Parathyroid adenoma (tissue), 2 donors: Measurements from ENCODE around the gene ETS1.

Source experiments
- H2AFZ ChIP-seq: fragments of 300-600 bp; sonication (generic); one replicate; pipeline ENCODE4 v1.7.0; 2017; ENCODE audit warnings: antibody characterized with exemption, mild to moderate bottlenecking
- H3K27ac ChIP-seq: fragments of 300-600 bp; sonication (generic); one replicate; pipeline ENCODE4 v1.7.0; 2017
- H3K27me3 ChIP-seq: fragments of 300-600 bp; sonication (generic); one replicate; pipeline ENCODE4 v1.7.0; 2017; ENCODE audit warnings: low read length; ENCODE audit not compliant: control insufficient read depth, insufficient read depth
- H3K36me3 ChIP-seq: fragments of 300-600 bp; sonication (generic); one replicate; pipeline ENCODE4 v1.7.0; 2017; ENCODE audit warnings: low read length; ENCODE audit not compliant: control insufficient read depth, insufficient read depth
- H3K4me1 ChIP-seq: fragments of 300-600 bp; sonication (generic); one replicate; pipeline ENCODE4 v1.7.0; 2017; ENCODE audit warnings: control low read depth
- H3K4me2 ChIP-seq: fragments of 300-600 bp; sonication (generic); one replicate; pipeline ENCODE4 v1.7.0; 2017; ENCODE audit warnings: low read length
- H3K4me3 ChIP-seq: fragments of 300-600 bp; sonication (generic); one replicate; pipeline ENCODE4 v1.7.0; 2017; ENCODE audit warnings: low read depth, low read length
- H3K79me2 ChIP-seq: fragments of 300-600 bp; sonication (generic); one replicate; pipeline ENCODE4 v1.7.0; 2017; ENCODE audit warnings: control low read depth
- H3K9ac ChIP-seq: fragments of 300-600 bp; sonication (generic); one replicate; pipeline ENCODE4 v1.7.0; 2017; ENCODE audit warnings: mild to moderate bottlenecking
- H3K9me3 ChIP-seq: fragments of 300-600 bp; sonication (generic); one replicate; pipeline ENCODE4 v1.7.0; 2017; ENCODE audit warnings: low read length; ENCODE audit not compliant: control insufficient read depth
- CTCF ChIP-seq: fragments of 300-600 bp; sonication (generic); IDR thresholded peaks from one replicate; pipeline ENCODE4 v1.7.0; 2017; ENCODE audit warnings: antibody characterized with exemption, mild to moderate bottlenecking
- donor health status: primary hyperparathyroidism.

Gene ETS1

GRCh38 chr11:128563942-128564641 lies 23.3 kb downstream of the ETS1 start:
- Histone ChIP-seq H3K9me3 (no peaks in the 10 kb centered on the region), H3K27ac (peak overlapping the region; percentile 11), H3K4me3 (no peak overlapping the region), H3K4me2 (no peak overlapping the region), H3K9ac (no peak overlapping the region), H3K27me3 (no peaks in the 10 kb centered on the region), H3K4me1 (no peaks in the 10 kb centered on the region), H3K79me2 (no peaks in the 10 kb centered on the region), H2AFZ (no peak overlapping the region), H3K36me3 (no peaks in the 10 kb centered on the region)
- no peak for TF ChIP-seq CTCF

GRCh38 chr11:128563308-128563707 lies 24.1 kb downstream of the ETS1 start:
- H3K79me2 ChIP-seq, result no peaks in the 10 kb centered on the region
- no peaks in the 10 kb centered on the region for H3K4me1 ChIP-seq
- no peak for TF ChIP-seq CTCF
- H2AFZ ChIP-seq, result no peak overlapping the region
- H3K27me3 ChIP-seq, result no peaks in the 10 kb centered on the region
- no peak overlapping the region for H3K4me2 ChIP-seq
- no peak overlapping the region for H3K27ac ChIP-seq
- no peaks in the 10 kb centered on the region for H3K36me3 ChIP-seq
- H3K9ac ChIP-seq, result no peak overlapping the region
- no peak overlapping the region for H3K4me3 ChIP-seq
- H3K9me3 ChIP-seq, result no peaks in the 10 kb centered on the region

GRCh38 chr11:128559496-128560103 lies 27.8 kb downstream of the ETS1 start:
- Histone ChIP-seq H3K9ac (no peak overlapping the region), H3K4me1 (no peaks in the 10 kb centered on the region), H3K4me2 (no peak overlapping the region), H2AFZ (no peak overlapping the region), H3K27ac (no peak overlapping the region), H3K79me2 (no peaks in the 10 kb centered on the region), H3K9me3 (no peaks in the 10 kb centered on the region), H3K4me3 (no peak overlapping the region), H3K27me3 (no peaks in the 10 kb centered on the region), H3K36me3 (no peaks in the 10 kb centered on the region)
- no peak for TF ChIP-seq CTCF

- Histone ChIP-seq H3K4me1 (no peaks in the 10 kb centered on the region), H3K4me2 (no peak overlapping the region), H3K9me3 (no peaks in the 10 kb centered on the region), H3K27ac (no peak overlapping the region), H3K79me2 (no peaks in the 10 kb centered on the region), H3K4me3 (no peak overlapping the region), H3K9ac (no peak overlapping the region), H3K36me3 (no peaks in the 10 kb centered on the region), H3K27me3 (no peaks in the 10 kb centered on the region), H2AFZ (no peak overlapping the region)
- no peak for TF ChIP-seq CTCF
Observed at GRCh38 chr11:128555606-128556005, 31.8 kb downstream of the ETS1 start.
